Liver (tissue), 9 donors: ENCODE measurements around the gene PSMB2. TPM values are rescaled to one million over a fixed set of nuclear protein-coding genes. Genes with fewer than 3 reads are reported as not detected.

Experiments
- DNase-seq: peaks from one replicate; pipeline ENCODE4 v3.0.0-alpha.2; 2017; ENCODE audit warnings: low spot score
- H3K27ac ChIP-seq, 2 donors: one replicate each; pipeline ENCODE4 v1.7.0; 2013; ENCODE audit warnings: inconsistent platforms in 2 of 2, low read length in 2 of 2, control low read depth in 1 of 2, low read depth in 1 of 2, mild to moderate bottlenecking in 1 of 2
- H3K27me3 ChIP-seq, 4 donors: one replicate each; pipeline versions ENCODE4 v1.6.1 to v1.7.0; 2013; ENCODE audit warnings: low read length in 3 of 4, inconsistent platforms in 1 of 4, mild to moderate bottlenecking in 1 of 4, moderate library complexity in 1 of 4; ENCODE audit not compliant: control insufficient read depth in 4 of 4, insufficient read depth in 4 of 4
- H3K36me3 ChIP-seq, 4 donors: one replicate each; pipeline versions ENCODE4 v1.6.1 to v1.7.0; 2013; ENCODE audit warnings: low read length in 3 of 4, mild to moderate bottlenecking in 3 of 4, low read depth in 1 of 4, moderate library complexity in 1 of 4; ENCODE audit not compliant: control insufficient read depth in 4 of 4, insufficient read depth in 3 of 4
- H3K4me1 ChIP-seq, 4 donors: one replicate each; pipeline versions ENCODE4 v1.6.1 to v1.7.0; 2013; ENCODE audit warnings: low read length in 3 of 4, mild to moderate bottlenecking in 3 of 4, moderate library complexity in 1 of 4; ENCODE audit not compliant: control insufficient read depth in 4 of 4, insufficient read depth in 4 of 4
- H3K4me3 ChIP-seq, 3 donors: one replicate each; pipeline versions ENCODE4 v1.6.1 to v1.7.0; 2013; ENCODE audit warnings: low read length in 3 of 3, control low read depth in 1 of 3, low read depth in 1 of 3, mild to moderate bottlenecking in 1 of 3
- H3K9ac ChIP-seq, 2 donors: one replicate each; pipeline ENCODE4 v1.7.0; 2013; ENCODE audit warnings: low read length in 2 of 2, mild to moderate bottlenecking in 2 of 2, moderate library complexity in 2 of 2, control low read depth in 1 of 2, low read depth in 1 of 2
- H3K9me3 ChIP-seq, 4 donors: one replicate each; pipeline versions ENCODE4 v1.6.1 to v1.7.0; 2013; ENCODE audit warnings: low read length in 3 of 4; ENCODE audit not compliant: control insufficient read depth in 4 of 4
- ATF3 ChIP-seq: IDR thresholded peaks from 2 replicates; pipeline ENCODE4 v1.6.1; 2016; ENCODE audit warnings: antibody characterized with exemption
- CTCF ChIP-seq: fragments of 150-350 bp; IDR thresholded peaks from 2 replicates; pipeline ENCODE4 v1.5.1; 2017; ENCODE audit warnings: improper control_type of control experiment, low read depth, low read length; ENCODE audit not compliant: missing input control
- EGR1 ChIP-seq, 2 donors: IDR thresholded peaks; 2 replicates each; pipeline ENCODE4 v1.6.1; 2016 to 2018; ENCODE audit warnings: antibody characterized with exemption in 2 of 2, low read depth in 2 of 2
- FOXA1 ChIP-seq: IDR thresholded peaks from 2 replicates; pipeline ENCODE4 v1.6.1; 2016; ENCODE audit warnings: antibody characterized with exemption
- FOXA2 ChIP-seq: IDR thresholded peaks from 2 replicates; pipeline ENCODE4 v1.6.1; 2016; ENCODE audit warnings: antibody characterized with exemption
- GABPA ChIP-seq, 2 donors: IDR thresholded peaks in 1 of 2; conservative IDR thresholded peaks in 1 of 2; 2 replicates each; pipeline ENCODE4 v1.6.1; 2016; ENCODE audit warnings: antibody characterized with exemption in 2 of 2, mild to moderate bottlenecking in 1 of 2, moderate library complexity in 1 of 2
- HNF4A ChIP-seq, 2 donors: conservative IDR thresholded peaks; 2 replicates each; pipeline ENCODE4 v1.6.1; 2016; ENCODE audit warnings: antibody characterized with exemption in 2 of 2, mild to moderate bottlenecking in 2 of 2
- HNF4G ChIP-seq: IDR thresholded peaks from 2 replicates; pipeline ENCODE4 v1.6.1; 2016; ENCODE audit warnings: antibody characterized with exemption
- JUND ChIP-seq, 2 donors: IDR thresholded peaks; 2 replicates each; pipeline ENCODE4 v1.6.1; 2016; ENCODE audit warnings: antibody characterized with exemption in 2 of 2
- NR2F2 ChIP-seq: IDR thresholded peaks from 2 replicates; pipeline ENCODE4 v1.6.1; 2016; ENCODE audit warnings: antibody characterized with exemption
- RAD21 ChIP-seq, 2 donors: IDR thresholded peaks; 2 replicates each; pipeline ENCODE4 v1.6.1; 2016; ENCODE audit warnings: antibody characterized with exemption in 2 of 2, mild to moderate bottlenecking in 2 of 2
- REST ChIP-seq: IDR thresholded peaks from 2 replicates; pipeline ENCODE4 v1.6.1; 2016; ENCODE audit warnings: antibody characterized with exemption, mild to moderate bottlenecking
- RXRA ChIP-seq, 2 donors: IDR thresholded peaks; 2 replicates each; pipeline ENCODE4 v1.6.1; 2017 to 2018; ENCODE audit warnings: antibody characterized with exemption in 2 of 2, mild to moderate bottlenecking in 1 of 2
- SP1 ChIP-seq: IDR thresholded peaks from 2 replicates; pipeline ENCODE4 v1.6.1; 2018; ENCODE audit warnings: antibody characterized with exemption, mild to moderate bottlenecking
- TAF1 ChIP-seq: conservative IDR thresholded peaks from 2 replicates; pipeline ENCODE4 v1.6.1; 2016; ENCODE audit warnings: antibody characterized with exemption, mild to moderate bottlenecking
- YY1 ChIP-seq: IDR thresholded peaks from 2 replicates; pipeline ENCODE4 v1.6.1; 2016; ENCODE audit warnings: antibody characterized with exemption, mild to moderate bottlenecking
- ZBTB33 ChIP-seq: IDR thresholded peaks from 2 replicates; pipeline ENCODE4 v1.6.1; 2016; ENCODE audit warnings: antibody characterized with exemption
- whole genome bisulfite sequencing: extraction: QIAGEN DNeasy Blood & Tissue Kit; methylation state at CpG from one replicate; pipeline ENCODE4 v1.1.7; 2013; 5-methylcytosine and 5-hydroxymethylcytosine counted together
- polyA plus RNA-seq, 2 donors: library from polyadenylated mRNA; stranded (reverse) in 1 of 2; unstranded in 1 of 2; fragments of 200-250 nt in 1 of 2; fragments of >200 nt in 1 of 2; fragmentation: Nextera tagmentation in 1 of 2; extraction: Ambion mirVana in 1 of 2; gene quantifications; one replicate each; pipeline versions ENCODE4 v1.2.1 to v1.2.3, GENCODE V29; 2013 to 2015
- total RNA-seq, 2 donors: library from RNA; depleted of rRNA; stranded (reverse); fragments of >200 nt; gene quantifications; one replicate each; pipeline ENCODE4 v1.2.3, GENCODE V29; 2014
- TF ChIP-seq, protein P1 (sequence below): IDR thresholded peaks from 2 replicates; pipeline ENCODE4 v1.6.1; 2016; ENCODE audit warnings: antibody characterized with exemption
- donor health status: healthy.
- donor health status: healthy.
- donor health status: healthy.
- donor health status: healthy.
- donor health status: healthy.

The PSMB2 gene
- total and polyA plus RNA-seq, 4 donors, result 19.1 to 76.6 (median 40.8) TPM

- peaks cover 27 to 59% (median 48%) of the 10 kb centered on the region in 4 donors for H3K36me3 ChIP-seq
- no peak overlapping the region for H3K9ac ChIP-seq
- no peaks in the 10 kb centered on the region for H3K9me3 ChIP-seq
- H3K4me3 ChIP-seq, result no peak overlapping the region
- no peaks in the 10 kb centered on the region for H3K4me1 ChIP-seq
- no peaks in the 10 kb centered on the region for H3K27me3 ChIP-seq
- DNase-seq, result no peak
- 89% methylated on average over 3 of the region's 3 CpGs for WGBS
- H3K27ac ChIP-seq, result no peak overlapping the region
- TF ChIP-seq, protein P1, sequence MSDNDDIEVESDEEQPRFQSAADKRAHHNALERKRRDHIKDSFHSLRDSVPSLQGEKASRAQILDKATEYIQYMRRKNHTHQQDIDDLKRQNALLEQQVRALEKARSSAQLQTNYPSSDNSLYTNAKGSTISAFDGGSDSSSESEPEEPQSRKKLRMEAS, result no peak
- TF ChIP-seq GABPA (IDR thresholded peaks at IDR 0.05 in 1 of 2, conservative IDR thresholded peaks at IDR 0.05 in 1 of 2), result no peak
These were observed 37.9 kb downstream of the PSMB2 start for GRCh38 chr1:35603468-35603867.

DNA sequence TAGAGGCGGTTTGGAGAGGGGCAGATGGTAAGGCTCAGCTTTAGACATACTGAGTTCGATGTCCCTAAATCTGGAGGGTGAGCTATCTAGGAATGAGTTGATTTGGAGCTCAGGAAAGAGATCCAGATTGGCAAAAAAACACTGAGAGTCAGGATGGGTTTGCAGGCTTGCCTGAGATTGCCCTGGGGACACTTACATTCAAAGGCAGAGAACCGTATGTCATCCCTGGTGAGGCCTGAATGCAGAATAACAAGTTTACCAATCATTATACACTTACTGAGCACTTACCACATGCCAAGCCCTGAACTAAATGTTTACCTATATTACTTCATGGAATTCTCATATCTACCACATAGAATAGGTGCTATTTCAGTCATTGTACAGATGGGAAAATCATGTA is 40.7 kb downstream of the PSMB2 start:
- Histone ChIP-seq H3K9ac (no peak overlapping the region), H3K27me3 (no peaks in the 10 kb centered on the region), H3K9me3 (no peaks in the 10 kb centered on the region), H3K36me3 (peaks cover 24 to 43% (median 35%) of the 10 kb centered on the region in 4 donors), H3K4me3 (no peak overlapping the region), H3K4me1 (no peaks in the 10 kb centered on the region), H3K27ac (no peak overlapping the region)
- TF ChIP-seq, protein P1, result no peak
- no peak for TF ChIP-seq NR2F2
- TF ChIP-seq RXRA (IDR thresholded peaks at IDR 0.05), result no peak
- no peak for TF ChIP-seq RAD21 (IDR thresholded peaks at IDR 0.05)
- no peak for TF ChIP-seq FOXA1
- TF ChIP-seq ZBTB33, result no peak
- no peak for TF ChIP-seq GABPA (IDR thresholded peaks at IDR 0.05 in 1 of 2, conservative IDR thresholded peaks at IDR 0.05 in 1 of 2)
- no peak for TF ChIP-seq YY1
- TF ChIP-seq CTCF, result no peak
- TF ChIP-seq HNF4A (conservative IDR thresholded peaks at IDR 0.05), result no peak
- TF ChIP-seq REST, result no peak
- no peak for TF ChIP-seq ATF3
- TF ChIP-seq SP1, result no peak
- TF ChIP-seq HNF4G, result no peak
- no peak for TF ChIP-seq JUND (IDR thresholded peaks at IDR 0.05)
- no peak for TF ChIP-seq TAF1
- TF ChIP-seq EGR1 (IDR thresholded peaks at IDR 0.05; ENCODE audit: low read depth in 2 of 2), result no peak
- TF ChIP-seq FOXA2, result no peak
- no peak for DNase-seq
- 94% methylated on average over 3 of the region's 3 CpGs for WGBS
